ENCODE results near the gene ECM2. TPM values are rescaled to one million over a fixed set of nuclear protein-coding genes. Genes with fewer than 3 reads are reported as not detected.

The ECM2 gene
- total RNA-seq, 6 experiments from 2014 or later = 0.14 to 0.46 (median 0.33) TPM

GRCh38 chr9:92482805-92483204, 53.0 kb downstream of the ECM2 start:
- H3K27me3 Mint-ChIP-seq (ENCODE audit: insufficient read depth) = no peaks in the 10 kb centered on the region
- no peaks in the 10 kb centered on the region for H3K9me3 Mint-ChIP-seq
- DNase-seq = no peak
- H3K4me3 Mint-ChIP-seq = no peak overlapping the region
- no peaks in the 10 kb centered on the region for H3K36me3 Mint-ChIP-seq (ENCODE audit: low read depth)
- peaks cover 58% of the 10 kb centered on the region for H3K4me1 Mint-ChIP-seq (ENCODE audit: low read depth)
- no peak overlapping the region for H3K27ac Mint-ChIP-seq
- no peak for TF ChIP-seq CTCF (IDR thresholded peaks at IDR 0.05)

- Mint-ChIP-seq H3K27ac (peak within 1 kb of the TSS; percentile 82), H3K36me3 (ENCODE audit: low read depth) (no peaks in the 10 kb centered on the region), H3K9me3 (no peaks in the 10 kb centered on the region), H3K4me1 (ENCODE audit: low read depth) (peaks cover 58% of the 10 kb centered on the region), H3K4me3 (peak within 1 kb of the TSS; percentile 75), H3K27me3 (ENCODE audit: insufficient read depth) (no peaks in the 10 kb centered on the region)
- no peak for TF ChIP-seq CTCF (IDR thresholded peaks at IDR 0.05)
- peak; percentile 52 for DNase-seq
These were observed 53.5 kb downstream of the ECM2 start, which contains the start of gene ASPN for GRCh38 chr9:92482329-92482728. Gene ASPN (minus strand): TSS chr9:92482506.

GRCh38 chr9:92480986-92481633, 54.7 kb downstream of the ECM2 start:
- TF ChIP-seq CTCF (IDR thresholded peaks at IDR 0.05) = no peak
- Mint-ChIP-seq H3K4me1 (ENCODE audit: low read depth) (peaks cover 58% of the 10 kb centered on the region), H3K27me3 (ENCODE audit: insufficient read depth) (no peaks in the 10 kb centered on the region), H3K9me3 (no peaks in the 10 kb centered on the region), H3K27ac (peak overlapping the region; percentile 82), H3K4me3 (peak overlapping the region; percentile 75), H3K36me3 (ENCODE audit: low read depth) (no peaks in the 10 kb centered on the region)
- no peak for DNase-seq

GRCh38 chr9:92480291-92480771, 55.5 kb downstream of the ECM2 start:
- Mint-ChIP-seq H3K27ac (peak overlapping the region; percentile 82), H3K9me3 (no peaks in the 10 kb centered on the region), H3K4me1 (ENCODE audit: low read depth) (peaks cover 58% of the 10 kb centered on the region), H3K27me3 (ENCODE audit: insufficient read depth) (no peaks in the 10 kb centered on the region), H3K36me3 (ENCODE audit: low read depth) (no peaks in the 10 kb centered on the region), H3K4me3 (peak overlapping the region; percentile 54)
- no peak for DNase-seq
- no peak for TF ChIP-seq CTCF (IDR thresholded peaks at IDR 0.05)

GRCh38 chr9:92479346-92479745, 56.4 kb downstream of the ECM2 start:
- Mint-ChIP-seq H3K4me1 (ENCODE audit: low read depth) (peaks cover 51% of the 10 kb centered on the region), H3K27ac (peak overlapping the region; percentile 21; the same call in 1 of the 2 replicates), H3K9me3 (no peaks in the 10 kb centered on the region), H3K36me3 (ENCODE audit: low read depth) (no peaks in the 10 kb centered on the region), H3K27me3 (ENCODE audit: insufficient read depth) (no peaks in the 10 kb centered on the region), H3K4me3 (no peak overlapping the region)
- TF ChIP-seq CTCF (IDR thresholded peaks at IDR 0.05) = no peak
- no peak for DNase-seq
